Heart left ventricle (tissue), 13 donors: ENCODE results near the gene SLC27A2.

Source experiments
- POLR2A ChIP-seq, 2 donors: fragments of 450-650 bp; IDR thresholded peaks; one replicate each; pipeline ENCODE4 v1.6.1; 2017; ENCODE audit warnings: antibody characterized with exemption in 2 of 2, mild to moderate bottlenecking in 2 of 2, moderate library complexity in 2 of 2
- TF ChIP-seq, protein P1 (sequence below), 12 donors: fragments of 200-600 bp; sonication (generic) in 4 of 12; IDR thresholded peaks; one replicate each; pipeline versions ENCODE4 v1.5.0 to v1.8.0; 2018 to 2022; ENCODE audit warnings: antibody characterized with exemption in 12 of 12, mild to moderate bottlenecking in 5 of 12
- donor health status: ischemic (EF 13 %, LVEDD 7.1; RV severe dilation, severe dysfunction).
- donor health status: DM: no; HTN: yes; CAD: no.
- donor health status: DM: no; HTN: no; CAD: no.
- donor health status: ischemic (EF 25% LVEDD 6.9; RV normal size, moderate dysfunction).
- donor health status: ischemic (EF 25% LVEDD 5.7; RV mildly dilated, moderate dysfunction).
- donor health status: ischemic (EF 35%, LVEDD 5.7; RV mildly dilated, moderate dysfunction).
- donor health status: nonischemic (EF 11% LVEDD 7.7; RV severe dilation, severe dysfunction).
- donor health status: DM: yes; HTN: yes; CAD: no.
- donor health status: PGD.
- donor health status: ischemic (EF 29% LVEDD 5.4; RV normal size, mild dysfunction).
- donor health status: nonischemic (EF 23%, LVEDD 6.1; RV moderate dilation, normal function).

DNA sequence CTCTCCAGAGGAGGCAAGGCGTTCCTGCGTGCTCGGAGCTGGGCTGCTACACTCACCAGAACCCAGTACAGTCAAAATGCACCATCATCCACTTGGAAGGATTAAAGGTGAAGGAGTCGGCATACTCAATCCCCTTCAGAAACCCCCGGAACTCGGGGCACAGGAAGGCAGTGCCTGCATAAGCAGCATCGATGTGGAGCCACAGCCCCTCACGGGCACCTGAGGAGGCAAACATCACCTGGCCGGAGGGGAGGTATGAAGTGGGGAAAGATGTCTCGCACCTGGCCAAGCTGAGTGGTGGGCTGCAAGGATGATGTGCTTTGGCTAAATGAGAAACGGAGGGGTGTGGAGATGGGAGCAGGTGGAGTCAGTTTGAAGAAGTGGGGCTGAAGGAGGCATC lies 70.6 kb downstream of the SLC27A2 start:
- TF ChIP-seq, protein P1, sequence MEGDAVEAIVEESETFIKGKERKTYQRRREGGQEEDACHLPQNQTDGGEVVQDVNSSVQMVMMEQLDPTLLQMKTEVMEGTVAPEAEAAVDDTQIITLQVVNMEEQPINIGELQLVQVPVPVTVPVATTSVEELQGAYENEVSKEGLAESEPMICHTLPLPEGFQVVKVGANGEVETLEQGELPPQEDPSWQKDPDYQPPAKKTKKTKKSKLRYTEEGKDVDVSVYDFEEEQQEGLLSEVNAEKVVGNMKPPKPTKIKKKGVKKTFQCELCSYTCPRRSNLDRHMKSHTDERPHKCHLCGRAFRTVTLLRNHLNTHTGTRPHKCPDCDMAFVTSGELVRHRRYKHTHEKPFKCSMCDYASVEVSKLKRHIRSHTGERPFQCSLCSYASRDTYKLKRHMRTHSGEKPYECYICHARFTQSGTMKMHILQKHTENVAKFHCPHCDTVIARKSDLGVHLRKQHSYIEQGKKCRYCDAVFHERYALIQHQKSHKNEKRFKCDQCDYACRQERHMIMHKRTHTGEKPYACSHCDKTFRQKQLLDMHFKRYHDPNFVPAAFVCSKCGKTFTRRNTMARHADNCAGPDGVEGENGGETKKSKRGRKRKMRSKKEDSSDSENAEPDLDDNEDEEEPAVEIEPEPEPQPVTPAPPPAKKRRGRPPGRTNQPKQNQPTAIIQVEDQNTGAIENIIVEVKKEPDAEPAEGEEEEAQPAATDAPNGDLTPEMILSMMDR (IDR thresholded peaks at IDR 0.05): no peak
- TF ChIP-seq POLR2A (IDR thresholded peaks at IDR 0.05): no peak
